Suppressor macrophage treated with lipopolysaccharide for 4 hours (primary cell): ENCODE data around the gene C16orf96.

Experiments used
- DNase-seq: peaks from one replicate; pipeline ENCODE4 v3.0.0-alpha.2; 2020

C16orf96 gene

GRCh38 chr16:4525634-4526277 is 30.4 kb upstream of the C16orf96 start:
- DNase-seq = no peak

GRCh38 chr16:4529085-4530060 is 26.8 kb upstream of the C16orf96 start:
- no peak for DNase-seq

GRCh38 chr16:4531811-4532210 is 24.3 kb upstream of the C16orf96 start:
- DNase-seq = no peak

GRCh38 chr16:4532238-4532637 is 23.9 kb upstream of the C16orf96 start:
- no peak for DNase-seq

- DNase-seq = no peak
These were observed 22.6 kb upstream of the C16orf96 start for GRCh38 chr16:4533490-4533889.

- no peak for DNase-seq
These were observed 21.9 kb upstream of the C16orf96 start for GRCh38 chr16:4534151-4534790.

- no peak for DNase-seq
These were observed 20.5 kb upstream of the C16orf96 start for GRCh38 chr16:4535627-4536108.

- no peak for DNase-seq
These were observed 19.6 kb upstream of the C16orf96 start for GRCh38 chr16:4536391-4537106.

GRCh38 chr16:4537376-4538343 is 18.5 kb upstream of the C16orf96 start:
- peak; percentile 24 for DNase-seq

- DNase-seq = peak; percentile 99
These were observed 17.5 kb upstream of the C16orf96 start, which contains the start of gene CDIP1 for GRCh38 chr16:4538350-4539235. CDIP1 (minus strand) TSS chr16:4538773; CDS start chr16:4514130, 24,643 bp downstream.

- no peak for DNase-seq
These were observed 16.3 kb upstream of the C16orf96 start for GRCh38 chr16:4539716-4540284.

- DNase-seq = no peak
These were observed 11.7 kb upstream of the C16orf96 start for GRCh38 chr16:4544473-4544872.

GRCh38 chr16:4548124-4548523 is 8.0 kb upstream of the C16orf96 start:
- no peak for DNase-seq

GRCh38 chr16:4550591-4550990 is 5.5 kb upstream of the C16orf96 start:
- no peak for DNase-seq

- no peak for DNase-seq
These were observed 3.6 kb upstream of the C16orf96 start for GRCh38 chr16:4552541-4552940.

- DNase-seq = no peak
These were observed 440 bp downstream of the C16orf96 start for GRCh38 chr16:4556580-4556979.

- DNase-seq = no peak
These were observed 1.8 kb downstream of the C16orf96 start for GRCh38 chr16:4557973-4558372.

GRCh38 chr16:4561596-4561995 is 5.5 kb downstream of the C16orf96 start:
- DNase-seq = no peak

- DNase-seq = no peak
These were observed 8.6 kb downstream of the C16orf96 start for GRCh38 chr16:4564661-4565267.

GRCh38 chr16:4566144-4566543 is 10.0 kb downstream of the C16orf96 start:
- DNase-seq = no peak
